ENCODE data around the gene CARD11.

CARD11 gene

GRCh38 chr7:2932402-2933251, 111.0 kb downstream of the CARD11 start:
- Histone ChIP-seq H3K9me3 (ENCODE audit: control insufficient read depth, low read length) (no peaks in the 10 kb centered on the region), H3K27ac (no peak overlapping the region), H3K9ac (no peak overlapping the region), H3K27me3 (ENCODE audit: control insufficient read depth, insufficient read depth, low read length) (no peaks in the 10 kb centered on the region), H3K4me3 (ENCODE audit: low read depth, low read length) (no peak overlapping the region), H3K36me3 (ENCODE audit: control insufficient read depth, insufficient read depth, low read length) (no peaks in the 10 kb centered on the region), H3K4me1 (no peaks in the 10 kb centered on the region), H2AFZ (no peak overlapping the region), H3K79me2 (no peaks in the 10 kb centered on the region), H3K4me2 (ENCODE audit: low read length) (no peak overlapping the region)
- no peak for TF ChIP-seq CTCF (IDR thresholded peaks at IDR 0.05)

- Histone ChIP-seq H3K36me3 (ENCODE audit: control insufficient read depth, insufficient read depth, low read length) (no peaks in the 10 kb centered on the region), H3K27ac (no peak overlapping the region), H3K9me3 (ENCODE audit: control insufficient read depth, low read length) (no peaks in the 10 kb centered on the region), H2AFZ (no peak overlapping the region), H3K27me3 (ENCODE audit: control insufficient read depth, insufficient read depth, low read length) (no peaks in the 10 kb centered on the region), H3K9ac (no peak overlapping the region), H3K4me1 (no peaks in the 10 kb centered on the region), H3K4me3 (ENCODE audit: low read depth, low read length) (no peak overlapping the region), H3K4me2 (ENCODE audit: low read length) (no peak overlapping the region), H3K79me2 (no peaks in the 10 kb centered on the region)
- no peak for TF ChIP-seq CTCF (IDR thresholded peaks at IDR 0.05)
Measured at GRCh38 chr7:2931034-2931415, 112.6 kb downstream of the CARD11 start.

DNA sequence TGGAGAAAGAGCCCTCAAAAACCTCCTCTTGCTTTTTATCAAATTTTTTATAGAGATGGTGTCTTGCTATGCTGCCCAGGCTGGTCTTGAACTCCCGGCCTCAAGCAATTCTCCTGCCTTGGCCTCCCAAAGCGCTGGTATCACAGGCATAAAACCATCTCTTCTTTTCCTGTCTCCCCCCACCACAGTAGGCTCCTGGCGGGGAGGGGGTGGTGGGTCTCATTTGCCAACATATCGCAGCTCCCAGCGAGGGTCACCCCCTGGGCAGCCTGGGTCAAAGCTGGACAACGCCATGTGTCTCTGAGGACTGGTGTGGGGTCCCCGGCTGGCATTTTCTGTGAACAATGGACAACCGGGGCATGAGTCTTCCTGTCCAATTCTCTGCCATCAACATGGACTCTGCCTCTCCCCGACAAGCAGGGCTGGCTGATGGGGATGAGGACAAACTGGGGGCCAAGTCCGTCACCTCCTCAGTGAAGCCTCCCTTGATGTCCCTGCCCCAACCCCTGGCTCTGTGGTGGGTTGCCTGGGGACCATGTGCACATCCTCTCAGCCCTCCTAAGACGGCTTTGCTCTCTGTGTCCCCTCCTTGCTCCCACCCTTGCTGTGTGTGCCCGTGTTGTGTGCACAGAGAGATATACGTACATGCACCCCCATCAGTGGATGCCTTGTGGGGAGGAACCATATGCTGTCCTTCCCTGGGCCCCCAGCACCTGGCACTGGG, 113.2 kb downstream of the CARD11 start:
- no peaks in the 10 kb centered on the region for H3K79me2 ChIP-seq
- no peak overlapping the region for H3K9ac ChIP-seq
- no peak for TF ChIP-seq CTCF (IDR thresholded peaks at IDR 0.05)
- H2AFZ ChIP-seq: no peak overlapping the region
- no peaks in the 10 kb centered on the region for H3K9me3 ChIP-seq (ENCODE audit: control insufficient read depth, low read length)
- no peak overlapping the region for H3K27ac ChIP-seq
- no peaks in the 10 kb centered on the region for H3K4me1 ChIP-seq
- H3K4me3 ChIP-seq (ENCODE audit: low read depth, low read length): no peak overlapping the region
- no peaks in the 10 kb centered on the region for H3K27me3 ChIP-seq (ENCODE audit: control insufficient read depth, insufficient read depth, low read length)
- H3K36me3 ChIP-seq (ENCODE audit: control insufficient read depth, insufficient read depth, low read length): no peaks in the 10 kb centered on the region
- no peak overlapping the region for H3K4me2 ChIP-seq (ENCODE audit: low read length)

DNA sequence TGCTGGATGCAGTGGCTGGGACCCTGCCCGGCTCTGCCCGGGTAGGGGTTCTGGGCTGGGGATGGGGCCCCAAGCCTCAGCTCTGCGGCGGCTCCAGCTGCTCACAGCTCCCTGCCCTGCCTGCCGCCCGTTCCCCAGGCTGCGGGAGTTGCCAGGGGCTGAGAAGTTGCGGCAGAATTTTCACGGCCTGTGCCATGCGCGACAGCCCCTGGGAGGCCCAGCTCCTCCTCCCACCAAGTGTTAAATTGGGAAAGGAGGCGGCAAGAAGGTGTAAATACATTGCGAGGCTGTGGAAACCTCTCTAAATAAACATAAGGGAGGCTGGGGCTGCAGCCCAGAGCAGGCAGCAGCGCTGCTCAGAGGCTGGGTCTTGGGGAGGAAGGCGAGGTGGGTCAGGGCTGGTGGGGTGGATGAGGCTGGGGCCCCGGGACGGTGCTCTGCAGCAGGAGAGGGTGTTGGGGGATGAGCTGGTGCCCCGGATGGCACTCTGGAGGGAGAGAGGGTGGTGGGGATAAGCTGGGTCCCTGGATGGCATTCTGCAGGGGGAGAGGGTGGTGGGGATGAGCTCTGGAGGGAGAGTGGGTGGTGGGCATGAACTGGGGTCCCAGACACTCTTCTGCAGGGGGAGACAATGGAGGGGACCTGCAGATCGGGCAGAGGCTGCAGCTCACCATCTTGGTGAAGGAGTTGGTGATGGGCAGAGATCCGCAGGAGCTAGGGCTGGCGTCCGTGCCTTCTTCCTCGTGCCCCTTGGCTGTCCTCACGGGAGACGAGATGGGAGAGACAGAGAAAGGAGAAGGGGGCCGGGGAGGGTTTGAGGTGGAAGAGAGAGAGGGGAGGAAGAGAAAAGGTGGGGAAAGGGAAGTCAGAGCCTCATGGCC, 114.1 kb downstream of the CARD11 start:
- H3K4me1 ChIP-seq: no peaks in the 10 kb centered on the region
- no peaks in the 10 kb centered on the region for H3K36me3 ChIP-seq (ENCODE audit: control insufficient read depth, insufficient read depth, low read length)
- no peak overlapping the region for H3K4me3 ChIP-seq (ENCODE audit: low read depth, low read length)
- H3K9ac ChIP-seq: no peak overlapping the region
- no peak for TF ChIP-seq CTCF (IDR thresholded peaks at IDR 0.05)
- no peaks in the 10 kb centered on the region for H3K27me3 ChIP-seq (ENCODE audit: control insufficient read depth, insufficient read depth, low read length)
- H3K4me2 ChIP-seq (ENCODE audit: low read length): no peak overlapping the region
- H3K79me2 ChIP-seq: no peaks in the 10 kb centered on the region
- H2AFZ ChIP-seq: no peak overlapping the region
- H3K27ac ChIP-seq: no peak overlapping the region
- no peaks in the 10 kb centered on the region for H3K9me3 ChIP-seq (ENCODE audit: control insufficient read depth, low read length)

All from parathyroid adenoma (tissue), 2 donors.